ENCODE data around the gene LCA5L.

DNA sequence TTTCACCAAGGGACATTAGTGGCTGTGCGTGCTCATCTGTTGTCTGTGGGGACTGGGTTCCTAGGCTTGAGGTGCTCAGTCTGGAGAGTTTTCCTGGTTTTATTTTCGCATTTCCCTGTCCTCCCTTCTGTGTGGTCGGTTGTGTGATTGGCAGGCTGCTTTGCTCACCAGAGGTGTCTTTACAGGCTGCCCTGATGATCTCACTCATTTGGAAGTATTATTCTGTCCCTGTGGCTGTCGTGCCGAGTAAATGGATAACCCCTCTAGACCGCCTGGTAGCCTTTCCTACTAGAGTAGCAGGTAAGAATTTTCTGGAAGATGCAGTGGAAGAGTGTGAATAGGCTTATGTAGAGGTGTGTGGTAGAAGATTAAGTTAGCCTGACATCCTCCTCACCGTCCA lies 52.6 kb downstream of the LCA5L start:
- no peak for TF ChIP-seq POLR2A (IDR thresholded peaks at IDR 0.05; ENCODE audit: low read depth, low read length)
- no peak for TF ChIP-seq LARP7 (IDR thresholded peaks at IDR 0.05)

Measured in GM12878 (cell line).